Endothelial cell of umbilical vein (primary cell): Measurements from ENCODE around the gene AADAT.

Source experiments
- CTCF ChIP-seq, 2 donors: IDR thresholded peaks; 1 replicate in 1 of 2; 2 replicates in 1 of 2; pipeline ENCODE4 v1.5.1; 2011; ENCODE audit warnings: low read length in 2 of 2, mild to moderate bottlenecking in 2 of 2, moderate library complexity in 2 of 2, control low read depth in 1 of 2, inconsistent platforms in 1 of 2, low read depth in 1 of 2; ENCODE audit not compliant: insufficient read depth in 1 of 2; ENCODE audit errors: extremely low read depth in 1 of 2
- POLR2A ChIP-seq: IDR thresholded peaks from 2 replicates; pipeline ENCODE4 v1.6.1; 2012; ENCODE audit warnings: low read depth, mild to moderate bottlenecking, control low read depth, low read length

- TF ChIP-seq POLR2A = no peak
- no peak for TF ChIP-seq CTCF (IDR thresholded peaks at IDR 0.05; ENCODE audit: extremely low read depth in 1 of 2, insufficient read depth in 1 of 2, low read depth in 1 of 2, low read length in 2 of 2)
These were observed 30.9 kb downstream of the AADAT start for GRCh38 chr4:170058826-170059225.
